ENCODE data around the gene DENND4A.
A peak's percentile ranks its signal among the peaks of the same experiment; 100 is the strongest.

DENND4A gene

GRCh38 chr15:65659502-65660052 is 132.5 kb downstream of the DENND4A start:
- FAIRE-seq = no peak

- FAIRE-seq = no peak
These were observed 136.6 kb downstream of the DENND4A start for GRCh38 chr15:65655457-65655856.

DNA sequence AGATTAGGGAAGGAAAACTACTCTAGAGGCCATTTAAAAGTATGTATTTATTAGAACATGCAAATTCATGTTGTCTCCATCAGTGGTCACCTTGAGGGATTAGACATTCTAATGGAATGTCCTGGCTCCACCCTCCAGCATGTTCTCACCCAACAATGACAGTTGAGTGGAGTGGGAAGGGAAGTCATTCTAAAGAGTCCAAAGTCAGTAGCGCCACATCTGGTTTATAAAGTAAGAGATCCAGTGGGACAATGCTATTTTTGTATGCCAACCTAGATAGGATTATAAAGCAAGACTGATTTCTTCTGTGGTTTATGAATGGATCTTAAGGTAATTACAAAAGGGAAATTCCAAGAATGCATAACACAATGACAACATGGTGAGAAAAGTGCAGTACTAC is 137.1 kb downstream of the DENND4A start:
- no peak for FAIRE-seq

DNA sequence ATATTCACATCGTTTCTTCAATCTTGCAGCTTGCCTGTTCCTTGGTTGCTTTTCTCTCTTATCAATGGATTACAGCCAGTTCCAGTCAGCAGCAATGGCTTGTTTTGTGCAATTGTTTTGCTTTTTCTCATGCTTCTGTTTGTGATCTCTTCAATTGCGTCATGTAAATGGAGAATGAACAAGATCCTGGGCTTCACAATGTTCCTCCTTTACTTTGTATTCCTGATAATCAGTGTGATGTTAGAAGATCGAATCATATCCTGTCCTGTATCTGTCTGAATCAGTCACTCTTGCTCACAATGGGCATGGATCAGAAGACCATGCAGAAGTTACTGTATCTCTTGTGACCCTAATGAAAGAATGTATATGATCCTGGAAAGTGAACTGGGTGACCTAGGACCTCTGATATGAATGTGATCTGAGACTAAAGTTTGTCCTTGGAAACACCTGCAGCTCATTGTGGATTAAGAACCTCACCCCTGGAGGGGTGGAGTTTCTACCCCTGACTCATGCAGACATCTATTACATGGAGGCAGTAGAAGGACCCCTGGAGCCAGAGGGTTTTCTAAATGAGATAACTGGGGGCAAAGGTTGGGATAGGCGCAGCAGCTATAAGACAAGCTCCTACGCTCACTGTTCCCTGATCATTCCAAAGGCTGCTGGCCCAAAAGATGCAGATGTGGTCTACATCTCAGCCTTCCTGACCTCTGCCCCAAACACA is 138.1 kb downstream of the DENND4A start:
- FAIRE-seq = no peak

DNA sequence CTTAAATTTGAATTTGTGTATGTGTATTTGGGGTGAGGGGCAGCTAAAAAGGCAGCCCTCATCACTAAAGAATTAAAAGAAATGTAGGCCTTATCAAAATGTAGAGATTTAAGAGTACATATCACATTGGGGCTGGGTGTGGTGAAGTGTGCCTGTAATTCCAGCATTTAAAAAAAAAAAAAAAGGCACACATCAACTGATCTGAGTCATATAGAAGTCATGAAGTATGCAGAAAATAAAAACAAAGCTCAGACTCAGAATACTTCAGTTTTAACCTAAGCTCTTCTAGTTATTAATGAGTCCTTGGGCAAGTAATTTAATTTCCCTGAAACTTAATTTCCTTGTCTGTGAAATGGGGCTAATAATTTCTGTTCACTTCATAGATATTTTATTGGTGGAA is 138.8 kb downstream of the DENND4A start:
- FAIRE-seq = no peak

GRCh38 chr15:65651831-65652749 is 140.0 kb downstream of the DENND4A start:
- FAIRE-seq = no peak

DNA sequence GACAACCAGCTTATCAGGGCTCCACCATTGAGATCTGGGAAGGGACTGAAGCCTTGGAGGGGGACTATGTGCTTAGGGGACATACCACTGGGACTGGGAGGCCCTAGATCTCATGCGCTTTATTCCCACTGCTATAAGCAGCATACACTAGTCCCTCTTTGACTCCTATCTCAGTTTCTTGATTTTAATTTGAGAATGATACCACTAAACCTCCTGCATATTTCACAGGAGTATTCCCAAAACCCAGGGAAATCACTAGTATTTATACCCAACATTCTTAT is 141.1 kb downstream of the DENND4A start:
- no peak for FAIRE-seq

DNA sequence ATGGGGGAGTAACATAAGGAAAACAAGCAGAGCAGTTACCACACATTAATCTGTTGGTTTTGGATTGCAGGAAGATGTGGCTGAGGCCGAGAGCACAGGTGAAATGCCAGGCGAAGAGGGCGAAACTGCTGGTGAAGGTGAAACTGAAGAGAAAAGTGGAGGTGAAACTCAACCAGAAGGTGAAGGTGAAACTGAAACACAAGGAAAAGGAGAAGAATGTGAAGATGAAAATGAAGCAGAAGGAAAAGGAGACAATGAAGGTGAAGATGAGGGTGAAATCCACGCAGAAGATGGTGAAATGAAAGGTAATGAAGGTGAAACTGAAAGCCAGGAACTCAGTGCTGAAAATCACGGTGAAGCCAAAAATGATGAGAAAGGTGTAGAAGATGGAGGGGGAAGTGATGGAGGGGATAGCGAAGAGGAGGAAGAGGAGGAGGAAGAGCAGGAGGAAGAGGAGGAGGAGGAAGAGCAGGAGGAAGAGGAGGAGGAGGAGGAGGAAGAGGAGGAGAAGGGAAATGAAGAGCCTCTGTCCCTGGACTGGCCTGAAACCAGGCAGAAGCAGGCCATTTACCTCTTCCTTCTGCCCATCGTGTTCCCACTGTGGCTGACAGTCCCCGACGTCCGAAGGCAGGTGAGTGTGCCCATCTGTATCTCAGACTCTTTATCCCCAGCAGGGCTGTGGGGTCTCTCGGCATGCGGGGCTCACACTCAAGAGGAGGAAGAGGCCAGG is 141.6 kb downstream of the DENND4A start:
- FAIRE-seq = no peak

- no peak for FAIRE-seq
These were observed 145.6 kb downstream of the DENND4A start for GRCh38 chr15:65646486-65646885.

GRCh38 chr15:65645392-65645791 is 146.7 kb downstream of the DENND4A start:
- FAIRE-seq = no peak

DNA sequence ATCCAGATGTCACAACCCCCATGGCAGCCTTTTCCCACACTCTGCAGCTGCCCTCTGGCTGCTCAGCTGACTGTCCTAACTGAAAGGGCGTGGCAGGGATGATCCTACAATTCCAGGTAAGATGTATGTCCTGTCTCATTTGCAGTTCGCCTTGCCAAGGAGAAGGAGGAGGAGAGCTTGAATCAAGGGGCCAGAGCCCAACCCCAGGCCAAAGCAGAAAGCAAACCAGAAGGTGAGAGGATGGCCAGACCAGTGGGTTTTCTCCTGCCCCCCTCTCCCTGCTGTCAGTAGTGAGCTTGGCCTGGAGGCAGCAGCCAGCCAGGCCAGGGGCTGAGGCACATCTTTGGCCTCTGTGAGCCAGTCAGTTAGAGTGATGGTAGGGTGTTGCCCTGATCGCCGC is 147.8 kb downstream of the DENND4A start:
- no peak for FAIRE-seq

DNA sequence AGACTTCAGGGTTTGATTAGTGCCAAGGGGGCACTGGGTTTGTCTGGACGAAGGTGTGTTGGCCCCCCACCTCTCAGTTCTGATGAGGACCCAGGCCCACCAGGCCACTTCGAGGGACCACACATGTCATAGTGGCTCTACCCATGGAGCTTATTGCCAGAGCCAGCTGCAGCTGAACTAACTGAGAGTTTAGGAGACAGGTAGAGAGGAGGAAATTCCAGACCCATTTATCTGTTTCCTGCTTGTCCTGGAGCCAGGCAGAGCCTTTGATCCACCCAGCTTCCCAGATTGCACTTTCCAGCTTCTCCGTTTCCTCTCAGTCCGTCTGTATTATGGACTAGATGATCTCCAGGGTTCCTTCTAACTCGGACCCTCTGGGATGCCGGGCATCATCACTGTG is 149.5 kb downstream of the DENND4A start:
- FAIRE-seq = no peak

DNA sequence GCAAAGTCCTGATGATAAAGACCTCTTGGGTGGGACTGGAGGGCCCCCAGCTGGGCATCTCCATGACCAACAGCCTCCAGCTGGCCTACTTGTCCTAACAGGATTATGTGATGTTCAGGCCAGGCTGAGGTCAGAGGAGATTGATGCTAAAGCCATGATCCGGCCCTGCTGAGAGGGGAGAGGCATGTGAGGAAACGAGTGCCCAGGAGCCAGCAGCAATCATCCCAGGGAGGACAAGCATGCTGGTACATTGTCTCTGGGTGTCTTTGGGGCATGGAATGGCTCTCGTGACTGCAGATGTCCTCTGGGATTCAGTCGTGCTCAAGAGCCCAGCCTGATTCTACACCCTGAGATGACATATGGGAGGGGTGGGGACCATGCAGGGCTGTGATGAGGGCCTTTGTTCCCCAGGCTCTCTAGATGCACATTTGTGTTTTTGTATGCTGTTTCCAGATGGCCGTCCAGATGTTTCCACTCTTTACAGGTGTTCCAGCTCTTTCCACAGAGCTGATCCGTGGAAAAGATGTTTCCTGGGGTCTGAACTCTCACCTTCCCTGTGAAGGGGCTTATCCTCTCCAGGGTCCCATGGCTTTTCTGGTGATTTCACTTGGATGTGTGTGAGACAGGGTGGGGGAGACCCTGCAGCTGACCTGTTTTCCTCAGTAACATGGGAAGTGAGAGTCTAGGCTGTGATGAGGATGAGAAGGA is 150.2 kb downstream of the DENND4A start:
- no peak for FAIRE-seq

GRCh38 chr15:65639509-65639908 is 152.6 kb downstream of the DENND4A start:
- FAIRE-seq = no peak

DNA sequence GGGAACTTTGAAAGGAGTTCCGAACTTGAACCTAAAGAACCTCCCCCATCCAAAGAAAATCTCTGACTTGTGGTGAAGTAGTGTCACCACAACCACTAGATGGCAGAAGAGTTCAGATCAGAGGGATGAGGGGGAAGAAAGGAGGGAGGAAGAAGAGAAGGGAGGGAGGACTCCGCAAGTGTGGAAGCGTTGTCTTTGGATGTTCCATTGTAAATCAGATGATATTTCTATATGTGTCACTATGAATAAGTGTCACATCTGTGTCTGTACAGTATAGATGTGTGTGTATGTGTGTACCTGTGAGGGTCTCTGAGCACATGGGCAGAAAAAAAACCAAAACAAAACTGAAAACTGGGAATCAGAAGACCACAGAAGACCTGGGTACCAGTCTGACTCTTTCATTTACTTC is 153.4 kb downstream of the DENND4A start:
- peak; percentile 69 for FAIRE-seq

DNA sequence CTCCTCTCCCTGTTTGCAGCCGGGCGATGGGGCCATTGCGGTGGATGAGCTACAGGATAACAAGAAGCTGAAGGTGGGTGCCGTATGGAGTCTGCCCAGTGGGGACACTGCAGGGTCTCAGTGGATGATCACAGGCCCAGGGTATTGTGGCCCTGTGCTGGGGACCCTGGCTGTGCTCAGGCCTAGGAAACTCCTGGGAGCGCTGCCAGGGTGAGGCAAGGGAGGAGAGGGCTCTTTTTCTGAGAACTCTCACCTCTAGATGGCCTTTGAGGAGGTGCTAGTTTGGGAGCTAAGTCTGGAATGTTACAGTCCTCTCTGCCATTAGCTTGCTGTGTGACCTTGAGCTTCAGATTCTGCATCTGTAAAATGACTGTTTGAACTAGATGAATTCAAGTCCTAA is 154.0 kb downstream of the DENND4A start:
- no peak for FAIRE-seq

GRCh38 chr15:65634356-65634755 is 157.7 kb downstream of the DENND4A start:
- no peak for FAIRE-seq

DNA sequence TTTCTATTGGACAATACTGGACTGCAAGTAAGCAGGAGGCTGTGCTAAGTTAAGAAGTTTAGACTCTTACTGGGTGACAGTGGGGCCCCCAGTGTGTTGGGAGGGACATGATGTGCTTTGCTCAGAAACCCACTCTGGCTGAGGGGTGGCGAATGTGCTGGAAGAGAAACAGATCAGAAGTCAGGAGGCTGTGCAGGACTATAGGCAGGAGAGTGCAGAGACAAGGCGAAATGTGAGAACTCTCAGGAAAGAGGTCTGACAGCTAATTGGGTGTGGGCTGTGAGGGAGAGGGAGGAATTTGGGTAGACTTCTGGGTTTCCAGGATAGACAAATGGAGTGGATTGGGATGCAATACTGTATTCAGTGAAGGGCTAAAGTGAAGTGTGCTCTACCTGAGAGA is 158.3 kb downstream of the DENND4A start:
- FAIRE-seq = no peak

DNA sequence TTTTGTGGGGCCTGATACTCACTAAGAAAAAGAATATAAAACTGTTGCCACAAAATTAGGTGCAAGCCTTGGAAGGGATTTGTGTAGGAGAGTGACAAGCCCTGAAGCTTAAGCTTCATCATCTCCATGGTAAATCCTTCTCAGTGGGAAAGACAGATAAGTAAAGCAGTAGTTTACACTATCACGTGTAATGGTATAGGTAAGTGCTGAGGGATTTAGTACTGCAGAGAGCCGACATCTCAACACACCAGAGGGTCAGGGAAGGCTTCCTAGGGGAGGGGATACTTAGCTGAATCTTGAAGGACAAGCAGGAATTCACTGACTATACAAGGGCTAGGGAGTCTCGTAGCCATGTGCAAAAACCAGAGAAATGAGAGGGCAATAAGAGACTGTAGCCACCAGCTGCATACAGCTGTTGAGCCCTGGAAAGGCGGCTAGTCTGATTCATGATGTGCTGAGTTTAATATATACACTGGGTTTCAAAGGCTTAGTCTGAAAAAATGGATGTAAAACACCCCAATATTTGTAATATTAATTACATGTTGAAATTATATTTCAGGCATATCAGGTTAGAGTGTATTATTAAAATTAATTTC is 159.2 kb downstream of the DENND4A start:
- FAIRE-seq = no peak

GRCh38 chr15:65631503-65631902 is 160.6 kb downstream of the DENND4A start:
- no peak for FAIRE-seq

DNA sequence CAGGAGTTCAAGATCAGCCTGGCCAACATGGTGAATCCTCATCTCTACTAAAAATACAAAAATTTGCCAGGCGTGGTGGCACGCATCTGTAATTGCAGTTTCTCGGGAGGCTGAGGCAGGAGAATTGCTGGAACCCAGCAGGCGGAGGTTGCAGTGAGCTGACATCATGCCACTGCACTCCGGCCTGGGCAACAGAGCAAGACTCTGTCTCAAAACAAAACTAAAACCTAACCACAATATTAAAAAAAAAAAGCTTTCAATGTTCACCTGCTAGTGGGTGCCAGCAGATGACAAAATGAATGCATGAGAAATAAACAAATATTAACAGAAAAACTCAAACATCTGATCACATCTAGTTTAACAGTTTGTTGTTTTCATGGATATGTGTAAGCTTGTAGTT is 161.3 kb downstream of the DENND4A start:
- FAIRE-seq = no peak

DNA sequence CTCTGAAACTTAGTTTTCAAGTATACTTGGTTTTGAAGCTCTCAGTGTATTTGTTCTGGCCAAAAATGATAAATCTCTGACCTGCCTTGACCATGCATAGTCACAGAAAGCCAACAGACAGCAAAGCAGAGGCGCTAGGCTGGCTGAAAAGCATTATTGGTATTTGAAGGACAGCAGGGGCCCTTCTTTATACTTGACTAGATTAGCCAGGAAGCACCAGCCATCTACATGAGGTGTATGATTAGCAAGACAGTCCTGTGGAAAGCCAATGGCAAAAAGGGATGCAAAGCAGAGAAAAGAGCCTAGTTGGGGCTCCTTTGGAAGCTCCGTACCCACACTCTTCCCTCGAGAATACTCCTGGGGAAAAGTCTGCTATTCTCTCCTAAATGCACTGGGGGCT is 162.5 kb downstream of the DENND4A start:
- FAIRE-seq = no peak
